Stimulated activated CD8-positive, alpha-beta memory T cell treated with anti-CD3 and anti-CD28 coated beads, Interleukin-7, amount 100 ng/mL, for 48 hours (primary cell): ENCODE data around the gene NKAIN4.

Source experiments
- DNase-seq, 2 donors: peaks; one replicate each; pipeline ENCODE4 v3.0.0-alpha.2; 2020; ENCODE audit warnings: low read depth in 1 of 2; ENCODE audit errors: extremely low read depth in 1 of 2

The NKAIN4 gene

DNA sequence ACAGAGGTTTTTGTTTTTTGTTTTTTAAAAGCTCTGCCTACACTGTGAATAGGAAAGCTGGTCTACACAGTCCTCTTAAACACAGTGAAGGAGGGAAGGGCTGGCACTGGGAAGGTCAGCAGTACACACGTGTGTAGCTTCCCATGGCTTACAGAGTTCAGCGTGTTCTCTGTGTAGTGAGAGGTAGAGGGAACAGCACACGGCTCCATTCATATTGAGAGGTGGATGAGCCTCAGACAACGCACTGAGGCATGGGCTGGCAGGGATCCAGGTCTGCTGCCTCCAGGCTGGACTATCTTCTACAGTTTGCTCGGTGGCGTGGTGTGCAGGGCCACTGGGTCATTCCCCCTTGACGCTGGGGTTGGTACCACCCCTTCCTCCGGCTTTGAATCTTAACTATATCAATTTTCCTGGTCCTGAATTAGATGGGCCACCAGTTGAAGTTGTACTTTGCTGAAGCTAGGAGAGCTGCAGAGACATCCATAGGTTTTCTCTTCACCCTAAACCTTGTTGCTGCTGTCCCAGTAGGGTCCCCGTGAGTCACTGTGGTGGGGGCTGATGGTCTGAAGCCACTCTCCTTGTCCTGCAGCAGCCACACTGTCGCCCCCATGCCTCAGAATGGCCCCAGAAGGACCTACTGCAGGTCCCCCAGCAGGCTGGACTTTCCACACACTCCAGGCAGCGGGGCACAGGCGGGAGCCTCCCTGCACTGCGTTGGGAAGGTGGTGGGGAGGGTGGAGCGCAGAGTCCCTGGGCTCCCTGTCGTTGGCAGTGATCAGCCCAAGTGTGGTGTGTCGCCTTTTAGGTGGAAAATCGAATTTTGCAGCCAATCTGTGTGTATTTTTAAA is 20.3 kb upstream of the NKAIN4 start:
- DNase-seq = no peak

DNA sequence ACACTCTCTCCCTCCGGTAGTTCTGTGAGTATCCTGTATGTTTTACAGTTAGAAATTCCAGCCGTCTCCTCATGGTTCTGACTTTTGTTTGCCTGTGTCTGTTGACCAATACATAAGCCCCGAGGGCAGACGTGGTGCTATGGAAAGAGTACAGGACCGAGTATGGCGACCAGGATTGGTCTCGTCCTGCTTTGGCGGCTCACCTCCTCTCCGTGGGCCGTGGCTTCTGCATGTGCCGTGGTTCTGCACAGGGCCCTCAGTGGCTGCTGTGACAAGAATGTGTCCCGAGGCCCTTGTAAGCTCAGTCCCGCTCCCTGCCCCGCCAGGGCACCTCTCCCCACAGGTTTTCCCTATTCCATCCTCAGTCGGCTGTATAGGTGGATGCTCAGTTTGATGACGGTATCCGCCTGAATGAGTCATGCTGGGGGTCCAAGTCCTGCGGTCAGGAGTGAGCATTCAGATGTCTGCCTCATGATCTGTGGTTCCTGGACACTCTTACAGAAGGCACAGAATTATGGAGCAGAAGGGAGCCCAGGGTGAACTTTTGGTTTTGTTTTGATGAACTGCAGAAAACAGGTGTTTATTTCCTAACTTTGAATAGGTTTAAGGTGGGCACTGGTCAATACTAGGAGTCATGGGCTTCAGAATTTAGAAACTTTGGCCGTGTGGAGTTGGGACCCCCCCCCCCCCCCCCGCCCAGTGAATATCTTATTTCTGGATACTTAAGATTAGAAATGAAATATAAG is 19.5 kb upstream of the NKAIN4 start:
- no peak for DNase-seq

DNA sequence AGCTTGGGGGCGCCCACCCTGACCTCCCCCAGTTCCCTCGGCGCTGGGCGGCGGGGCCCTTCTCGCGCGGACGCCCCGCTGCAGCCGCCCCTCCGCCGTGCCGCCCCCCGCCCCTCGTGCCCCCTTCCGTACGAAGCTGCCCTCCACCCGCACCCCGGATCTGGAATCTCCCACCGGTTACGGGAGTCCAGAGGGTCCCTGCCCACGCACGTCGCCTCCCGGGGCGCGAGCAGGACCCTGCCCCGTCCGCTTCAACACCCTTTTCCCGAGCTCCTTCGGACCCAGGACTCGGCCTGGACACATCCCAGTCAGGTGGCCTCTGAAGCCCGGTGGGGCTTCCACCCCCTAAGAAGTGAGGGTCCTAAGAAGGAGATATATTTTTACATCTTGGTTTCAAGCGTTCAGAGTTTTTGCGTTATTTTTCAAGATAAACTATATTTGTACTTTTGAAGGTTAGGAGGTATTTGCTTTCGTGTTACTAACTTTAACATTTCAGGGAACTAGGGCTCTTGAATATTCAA is 18.9 kb upstream of the NKAIN4 start:
- DNase-seq = no peak

DNA sequence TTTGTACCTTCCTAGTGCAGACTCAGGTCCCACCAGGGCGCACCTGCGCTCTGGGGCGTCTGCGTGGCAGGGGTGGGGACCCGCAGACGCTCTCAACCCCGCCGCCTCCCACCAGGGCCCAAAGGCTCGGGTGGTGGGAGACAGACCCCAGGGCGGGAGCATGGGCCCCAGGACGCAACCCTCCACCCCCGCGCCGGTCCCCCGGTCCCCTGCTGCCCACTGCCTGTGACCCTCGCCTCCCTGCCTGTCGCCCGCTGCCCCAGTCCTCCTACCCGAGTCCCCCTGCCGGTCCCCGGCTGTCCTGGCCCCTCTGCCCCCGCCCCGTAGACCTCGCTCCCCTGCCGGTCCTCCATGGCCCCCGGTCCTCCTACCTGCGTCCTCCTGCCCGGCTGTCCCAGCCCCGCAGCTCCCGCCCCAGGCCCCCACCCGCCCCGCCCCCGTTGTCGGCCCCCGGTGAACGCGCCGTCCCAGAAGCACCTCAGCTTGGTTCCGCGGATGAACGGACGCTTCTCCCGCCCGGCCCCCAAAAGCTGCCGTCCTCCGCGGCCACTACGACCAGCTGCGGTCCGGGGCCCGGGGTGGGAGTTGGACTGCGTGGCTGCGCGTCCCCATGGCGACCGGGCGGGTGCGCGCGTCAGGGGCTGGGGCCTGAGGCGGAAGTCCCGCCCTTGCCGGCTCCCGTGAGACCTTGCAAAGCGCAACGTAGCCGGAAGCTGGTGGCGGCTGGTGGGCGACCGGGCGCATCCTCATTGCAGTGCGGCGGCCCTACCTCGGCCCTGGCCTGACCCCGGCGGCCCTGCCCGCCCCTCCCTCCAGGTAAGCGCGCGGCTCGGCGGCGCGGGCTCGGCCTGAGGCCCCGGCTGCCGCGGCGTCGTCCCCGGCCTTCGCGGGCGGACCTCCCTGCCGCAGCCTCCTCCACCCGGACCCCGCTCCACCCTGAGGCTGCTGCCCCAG is 18.1 kb upstream of the NKAIN4 start, which contains the start of gene ARFGAP1:
ARFGAP1 (plus strand) TSS at position 709 of the 954 bp plus-strand sequence. CDS start 2,768 bp downstream, outside the sequence.
- peak; percentile 80 to 86 for DNase-seq

DNA sequence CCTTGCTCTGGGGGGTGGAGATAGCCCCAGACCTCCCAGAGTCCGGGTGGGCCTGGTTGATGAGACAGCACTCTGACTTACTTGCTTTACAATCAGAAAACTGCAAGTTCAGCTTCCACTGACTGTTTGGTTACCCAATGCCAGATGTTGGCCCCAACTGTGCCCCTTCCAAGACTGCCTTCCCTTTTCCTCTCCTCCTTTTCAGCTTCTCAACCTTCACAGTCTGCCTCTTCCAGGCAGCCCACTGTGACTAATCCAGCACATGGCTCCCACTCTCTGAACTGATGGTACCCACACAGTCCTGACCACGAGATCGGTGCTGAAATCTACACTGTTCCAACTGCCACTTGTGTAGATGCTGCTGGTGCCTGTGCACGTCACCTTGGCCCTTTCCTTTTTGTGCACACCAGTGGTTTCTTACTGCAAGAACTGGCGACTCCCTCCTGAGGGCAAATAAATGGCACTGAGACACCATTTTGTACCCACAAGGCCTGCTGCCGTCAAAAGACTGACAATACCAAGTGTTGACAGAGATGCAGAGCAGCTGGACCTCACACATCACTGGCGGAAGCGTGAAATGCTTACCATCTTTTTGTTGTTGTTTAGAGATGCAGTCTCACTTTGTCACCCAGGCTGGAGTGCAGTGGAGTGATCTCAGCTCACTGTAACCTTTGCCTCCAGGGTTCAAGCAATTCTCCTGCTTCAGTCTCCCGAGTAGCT is 16.5 kb upstream of the NKAIN4 start:
- no peak for DNase-seq

DNA sequence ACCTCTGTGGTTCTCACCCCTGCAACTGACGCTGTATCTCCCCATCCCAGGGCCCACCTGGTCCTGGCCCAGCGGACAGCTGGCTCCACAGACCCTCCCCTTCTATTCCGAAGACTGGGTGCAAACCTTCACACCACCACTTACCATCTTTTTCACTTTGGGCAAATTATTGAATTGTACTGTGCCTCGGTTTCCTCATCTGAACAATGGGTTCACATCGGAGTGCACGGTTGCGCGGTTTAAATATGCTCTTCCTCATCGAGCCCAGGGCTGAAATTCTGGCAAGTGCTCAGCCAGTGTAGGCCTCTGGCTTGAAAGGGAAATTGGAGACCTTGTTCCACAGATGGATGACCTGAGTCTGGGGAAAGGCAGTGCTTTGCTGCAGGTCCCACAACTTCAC is 15.5 kb upstream of the NKAIN4 start:
- DNase-seq = no peak

DNA sequence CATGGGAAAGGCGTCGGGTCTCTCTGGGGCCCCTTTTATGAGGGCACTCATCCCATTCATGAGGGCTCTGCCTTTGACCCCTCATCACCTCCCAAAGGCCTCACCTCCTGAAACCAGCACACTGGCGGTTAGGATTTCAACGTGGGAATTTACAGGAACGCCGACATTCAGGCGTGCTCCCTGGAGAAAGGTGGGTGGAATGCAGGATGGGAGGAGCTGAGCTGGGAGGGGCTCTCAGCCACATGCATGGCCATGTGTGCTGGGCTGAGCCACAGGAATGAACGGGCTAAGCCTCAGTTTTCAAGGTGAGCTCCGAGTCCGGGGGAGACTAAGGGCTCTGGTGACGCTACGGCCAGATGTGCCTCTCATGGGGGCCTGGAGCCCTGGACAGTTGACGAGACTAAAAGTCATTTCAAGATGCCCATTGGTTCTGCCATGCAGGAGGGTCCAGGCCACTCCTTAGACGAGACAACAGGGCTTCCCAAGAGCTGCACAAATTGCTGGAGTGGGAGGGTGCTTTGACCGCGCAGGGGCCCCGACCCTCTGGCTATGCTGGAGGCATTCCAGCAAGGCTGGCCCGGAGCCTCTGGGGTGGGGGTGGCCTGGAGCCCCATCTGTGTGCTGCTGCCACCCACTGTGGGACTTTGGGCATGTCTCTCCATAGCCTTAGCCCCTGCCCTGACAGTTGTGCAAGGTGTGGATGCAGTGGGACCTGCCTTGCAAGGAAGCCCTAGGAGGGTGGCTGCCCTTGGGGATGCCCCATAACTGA is 14.6 kb upstream of the NKAIN4 start:
- no peak for DNase-seq

DNA sequence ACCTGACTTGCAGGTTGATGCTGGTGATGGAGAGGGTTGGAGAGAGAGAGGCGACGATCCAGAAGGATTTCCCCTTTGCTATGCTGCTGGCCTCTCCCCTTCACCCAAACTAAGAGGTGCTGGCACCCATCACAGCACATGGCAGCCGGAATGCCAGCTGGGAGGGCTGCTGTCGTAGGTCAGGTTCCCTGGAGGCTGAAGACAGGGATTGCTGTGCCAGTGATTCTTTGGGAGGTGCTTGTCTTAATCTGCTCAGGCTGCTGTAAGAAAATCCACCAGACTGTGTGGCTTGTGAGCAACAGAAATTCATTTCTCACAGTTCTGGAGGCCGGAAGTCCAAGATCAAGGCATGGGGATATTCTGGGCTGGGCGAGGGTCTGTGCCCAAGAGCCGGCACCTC is 14.0 kb upstream of the NKAIN4 start:
- no peak for DNase-seq

DNA sequence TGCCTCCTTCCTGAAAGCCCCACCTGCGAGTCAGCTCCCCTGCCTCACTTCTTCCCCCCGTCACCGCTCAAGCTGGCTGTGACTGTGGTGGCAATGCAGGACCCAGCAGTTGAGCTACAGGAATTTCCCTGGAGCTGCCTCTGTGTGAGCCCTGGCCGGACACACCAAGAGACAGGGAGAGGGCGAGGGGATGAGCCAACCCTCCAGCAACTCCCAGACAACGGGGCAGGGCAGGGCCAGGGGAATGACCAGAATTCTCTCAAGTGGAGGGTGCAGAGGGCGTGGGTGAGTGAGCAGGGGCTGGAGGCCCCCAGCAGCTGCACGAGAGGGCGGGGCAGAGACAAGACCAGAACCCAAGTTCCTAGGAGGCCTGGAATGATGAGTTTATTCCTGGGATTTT is 13.4 kb upstream of the NKAIN4 start:
- no peak for DNase-seq

DNA sequence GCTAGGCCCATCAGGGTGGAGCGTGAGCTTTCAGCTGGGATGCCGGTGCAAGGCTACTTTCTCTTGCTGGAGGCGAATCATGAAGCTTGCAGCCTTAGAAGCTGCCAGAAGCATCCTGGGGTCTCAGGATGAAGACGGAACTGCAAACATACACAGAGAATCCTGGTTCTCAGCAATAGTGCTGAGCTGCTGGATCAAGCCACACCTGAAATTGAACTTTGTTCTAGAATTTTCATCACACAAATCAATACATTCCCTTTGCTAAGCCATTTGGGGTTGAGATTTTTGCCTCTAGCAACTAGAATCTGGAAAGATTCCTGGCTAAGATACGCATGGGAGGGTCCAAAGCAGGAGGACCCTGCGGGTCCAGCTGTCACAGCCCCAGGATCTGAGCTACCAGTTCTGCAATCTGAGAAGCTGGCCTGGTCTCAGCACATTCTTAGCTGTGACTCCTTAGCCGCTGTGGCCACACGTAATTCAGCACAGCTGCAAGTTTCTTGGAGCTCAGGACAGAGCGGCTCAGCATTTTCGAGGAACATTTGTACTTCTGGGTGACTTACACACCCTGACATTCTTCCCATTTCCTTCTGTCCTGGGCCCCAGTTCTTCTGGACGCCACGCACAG is 11.7 kb upstream of the NKAIN4 start:
- DNase-seq = no peak

DNA sequence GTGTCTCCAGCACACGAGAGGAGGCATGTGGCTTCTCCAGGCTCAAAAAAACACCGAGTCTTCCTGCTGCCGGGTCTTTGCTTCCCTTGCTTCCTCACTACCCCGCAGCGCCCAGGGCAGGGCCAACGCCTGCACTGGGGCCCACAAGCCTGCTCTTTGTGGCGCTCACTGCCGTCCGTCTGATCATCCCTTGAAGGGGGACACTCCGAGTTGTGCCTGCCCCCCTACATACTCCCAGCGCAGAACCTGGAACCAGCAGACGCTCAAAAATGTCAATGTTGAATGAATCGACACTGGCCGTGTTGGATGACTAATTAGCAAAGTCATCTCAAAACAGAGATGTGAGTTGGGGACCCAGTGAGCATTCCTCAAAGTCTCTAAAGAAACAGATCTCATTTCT is 10.3 kb upstream of the NKAIN4 start:
- no peak for DNase-seq

DNA sequence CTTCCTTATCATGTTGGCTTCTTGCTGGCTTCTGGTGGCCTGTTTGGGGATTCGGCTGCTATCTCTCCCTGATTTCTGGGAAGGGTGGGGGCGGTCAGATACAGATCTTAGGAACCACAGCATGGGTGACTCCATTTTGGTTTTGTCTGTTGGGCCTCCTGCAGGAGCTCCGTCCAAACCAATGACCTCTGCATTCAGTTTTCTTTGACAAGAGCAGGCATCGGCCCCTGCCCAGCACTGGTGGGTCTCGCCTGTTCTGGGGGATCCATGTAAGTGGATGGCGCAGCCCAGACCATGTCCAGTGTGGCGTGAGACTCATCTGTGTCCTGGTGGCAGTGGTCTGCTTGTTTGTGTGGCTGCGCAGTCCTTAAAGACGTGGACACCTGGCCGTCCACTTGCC is 9.7 kb upstream of the NKAIN4 start:
- no peak for DNase-seq

DNA sequence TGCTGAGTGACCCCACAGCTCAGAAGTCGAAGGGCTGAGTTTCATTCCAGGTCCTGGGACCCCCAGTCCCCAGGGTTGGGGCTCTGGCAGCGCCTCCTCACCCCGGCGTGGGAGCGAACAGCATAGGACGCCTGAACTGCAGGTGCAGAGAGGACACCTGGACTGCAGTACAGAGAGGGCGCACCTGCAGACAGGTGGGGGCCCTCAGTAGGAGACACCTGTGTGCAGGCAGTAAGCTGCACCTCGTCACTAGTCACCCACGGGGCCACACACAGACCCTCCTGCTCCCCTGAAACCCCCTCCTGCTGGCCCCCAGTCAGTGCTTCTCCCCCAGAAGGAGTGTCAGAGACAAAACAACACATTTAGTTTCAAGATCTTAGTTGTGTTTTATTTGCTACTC is 8.6 kb upstream of the NKAIN4 start:
- no peak for DNase-seq

DNA sequence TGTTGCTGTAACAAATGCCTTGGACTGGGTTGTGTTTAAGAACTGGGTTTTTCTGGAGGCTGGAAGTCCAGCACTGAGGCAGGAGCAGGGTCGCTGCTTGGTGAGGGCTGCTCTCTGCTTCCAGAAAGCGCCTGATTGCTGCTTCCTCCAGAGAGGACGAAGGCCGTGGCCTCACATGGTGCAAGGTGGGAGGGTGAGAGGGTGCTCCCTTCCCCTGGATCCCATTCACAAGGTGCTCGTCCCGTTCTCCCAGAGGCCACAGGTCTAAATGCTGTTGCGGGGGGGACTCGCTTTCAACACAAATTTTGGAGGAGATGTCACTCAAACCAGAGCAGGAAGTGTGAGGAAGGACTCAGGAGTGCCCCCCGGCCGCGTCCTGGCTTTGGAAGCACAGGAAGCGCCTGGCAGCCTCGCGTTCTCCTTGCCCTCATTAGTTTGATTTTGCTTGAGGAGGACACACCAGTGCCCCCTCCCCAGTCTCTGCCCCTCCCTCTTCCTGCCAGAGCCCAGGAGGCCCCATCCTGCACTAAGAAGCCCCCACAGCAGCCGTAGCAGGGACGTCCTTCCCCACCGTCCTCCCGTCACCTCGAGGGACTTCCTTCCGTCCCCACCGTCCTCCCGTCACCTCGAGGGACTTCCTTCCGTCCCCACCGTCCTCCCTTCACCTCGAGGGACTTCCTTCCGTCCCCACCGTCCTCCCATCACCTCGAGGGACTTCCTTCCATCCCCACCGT is 7.7 kb upstream of the NKAIN4 start:
- DNase-seq = no peak

DNA sequence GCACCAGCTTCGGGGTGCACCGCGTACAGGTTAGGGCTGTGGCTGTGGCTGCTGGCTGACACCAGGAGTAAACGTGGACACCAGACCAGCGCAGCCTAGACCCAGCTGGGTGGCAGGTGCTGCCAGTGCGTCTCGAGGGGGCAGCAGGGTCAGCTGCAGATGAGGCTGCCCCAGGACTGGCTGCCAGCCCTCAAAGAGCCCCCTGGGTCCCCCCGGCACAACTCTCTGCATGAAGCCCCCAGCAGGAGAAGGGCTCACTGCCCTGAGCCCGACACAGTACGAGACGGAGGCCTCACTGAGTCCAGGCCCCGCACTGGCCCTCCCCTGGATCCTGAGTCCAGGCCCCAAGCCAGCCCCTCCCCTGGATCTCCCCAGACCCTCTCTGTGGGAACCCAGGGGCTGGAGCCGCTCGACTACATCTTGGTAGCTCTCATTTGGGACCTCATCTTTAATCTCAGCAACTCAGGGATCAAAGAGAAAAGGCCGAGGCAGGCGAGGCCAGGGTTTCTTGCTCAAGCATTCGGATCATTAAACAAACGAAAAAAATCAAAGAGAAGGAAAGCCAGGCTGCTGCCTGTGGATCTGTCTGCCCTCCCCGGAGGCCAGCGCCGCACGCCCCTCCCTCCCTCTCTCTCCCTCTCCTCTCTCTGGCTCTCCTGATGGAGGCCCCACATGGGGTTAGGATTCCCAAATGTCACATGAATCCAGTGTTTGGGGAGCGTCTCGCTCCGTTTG is 7.0 kb upstream of the NKAIN4 start:
- no peak for DNase-seq

DNA sequence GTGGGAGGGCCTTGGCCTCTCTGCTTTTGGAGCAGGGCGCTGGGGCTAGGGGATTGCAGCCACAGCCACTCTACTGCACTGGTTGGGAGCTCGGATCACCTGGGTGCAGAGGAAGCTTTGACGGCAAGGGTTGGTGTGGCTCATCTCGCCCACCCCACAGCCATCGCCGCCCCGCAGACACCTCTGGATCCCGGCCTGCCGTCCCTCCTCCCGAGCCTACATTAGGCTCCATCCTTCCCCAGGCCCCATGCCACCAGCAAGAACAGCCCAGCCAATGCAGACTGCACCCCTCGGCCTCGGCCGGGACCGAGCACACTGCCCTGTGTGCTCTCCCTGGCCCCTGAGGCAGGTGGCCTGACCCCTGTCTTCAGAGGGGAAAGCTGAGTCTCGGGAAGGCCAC is 6.3 kb upstream of the NKAIN4 start:
- DNase-seq = no peak

DNA sequence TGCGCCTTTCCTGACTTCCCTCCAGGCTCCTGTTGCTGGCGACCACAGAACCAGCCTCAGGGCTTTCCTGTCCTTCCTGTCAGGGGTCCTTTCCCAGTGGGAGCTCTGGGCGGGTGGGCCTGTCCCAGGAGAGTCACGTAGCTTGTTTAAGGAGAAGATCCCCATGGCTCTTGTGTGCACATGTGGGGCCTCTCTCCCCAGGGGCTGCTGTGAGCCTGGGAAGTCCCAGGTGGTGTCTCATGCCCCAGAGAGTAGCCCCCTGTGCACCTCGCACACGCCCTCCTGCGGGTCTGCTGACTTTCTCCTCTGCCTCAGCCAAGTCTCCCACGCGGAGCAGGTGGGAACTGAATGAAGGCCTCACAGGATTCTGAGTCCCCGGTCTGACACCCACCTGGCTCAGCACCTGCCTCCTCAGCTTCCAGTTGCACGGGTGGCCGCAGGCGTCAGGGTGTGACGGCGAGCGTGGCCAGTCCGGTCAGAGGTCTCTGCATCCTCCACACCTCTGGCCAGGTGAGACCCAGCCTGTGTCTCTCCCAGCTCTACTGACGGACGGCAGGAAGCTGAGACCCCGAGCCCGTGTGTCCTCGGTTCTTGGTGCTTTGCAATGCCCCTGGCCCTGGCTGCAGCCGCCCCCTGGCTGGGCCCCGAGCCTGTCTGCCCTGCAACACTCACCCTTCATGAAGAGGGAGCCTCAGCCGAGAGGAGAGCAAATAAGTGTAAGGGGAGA is 5.6 kb upstream of the NKAIN4 start:
- no peak for DNase-seq
